Astrocyte (in vitro differentiated cells and primary cell): ENCODE measurements around the gene DTNB. TPM values are rescaled to one million over a fixed set of nuclear protein-coding genes. Genes with fewer than 3 reads are reported as not detected.
"Not testable (repeated sequence)": the region's sequence is repeated elsewhere in the genome, so short reads cannot be mapped to it uniquely, and the experiment has no call there.

Experiments used
- DNase-seq: peaks from one replicate; pipeline ENCODE4 v3.0.0-alpha.2; 2010; ENCODE audit warnings: low read depth
- FAIRE-seq: peaks from 2 replicates; lab custom pipeline; 2011; peaks lifted over from hg19 to GRCh38; lab: Jason Lieb, UNC
- H2AFZ ChIP-seq: 2 replicates; pipeline ENCODE4 v1.6.0; 2012; ENCODE audit warnings: low read depth, low read length, inconsistent platforms
- H3K27ac ChIP-seq: 2 replicates; pipeline ENCODE4 v1.5.1; 2011; ENCODE audit warnings: low read depth, low read length, inconsistent platforms
- H3K27me3 ChIP-seq: 2 replicates; pipeline ENCODE4 v1.6.0; 2011; ENCODE audit warnings: low read length, inconsistent platforms; ENCODE audit not compliant: insufficient read depth
- H3K36me3 ChIP-seq: 2 replicates; pipeline ENCODE4 v1.5.1; 2011; ENCODE audit warnings: low read length, inconsistent platforms; ENCODE audit not compliant: insufficient read depth
- H3K4me1 ChIP-seq: 2 replicates; pipeline ENCODE4 v1.5.1; 2011; ENCODE audit warnings: low read length, inconsistent platforms; ENCODE audit not compliant: insufficient read depth
- H3K4me2 ChIP-seq: 2 replicates; pipeline ENCODE4 v1.6.0; 2012; ENCODE audit warnings: low read length, inconsistent platforms
- H3K4me3 ChIP-seq: 2 replicates; pipeline ENCODE4 v1.5.1; 2011; ENCODE audit warnings: low read depth, mild to moderate bottlenecking, low read length, inconsistent platforms; ENCODE audit not compliant: insufficient read depth
- H3K79me2 ChIP-seq: 2 replicates; pipeline ENCODE4 v1.6.0; 2012; ENCODE audit warnings: mild to moderate bottlenecking, low read length, inconsistent platforms; ENCODE audit not compliant: insufficient read depth
- H3K9ac ChIP-seq: 2 replicates; pipeline ENCODE4 v1.6.0; 2012; ENCODE audit warnings: mild to moderate bottlenecking, low read length, inconsistent platforms
- H3K9me3 ChIP-seq: 2 replicates; pipeline ENCODE4 v1.5.1; 2012; ENCODE audit warnings: low read depth, mild to moderate bottlenecking, low read length, inconsistent platforms; ENCODE audit not compliant: insufficient read depth
- H4K20me1 ChIP-seq: 2 replicates; pipeline ENCODE4 v1.6.0; 2012; ENCODE audit warnings: low read length, inconsistent platforms; ENCODE audit not compliant: insufficient read depth
- H3K27ac Mint-ChIP-seq: one replicate; pipeline ENCODE4 v1.8.0; 2021; ENCODE audit warnings: mild to moderate bottlenecking, mixed read lengths; ENCODE audit not compliant: unreplicated experiment
- H3K27me3 Mint-ChIP-seq: one replicate; pipeline ENCODE4 v1.8.0; 2021; ENCODE audit warnings: low read depth, mixed read lengths; ENCODE audit not compliant: unreplicated experiment
- H3K36me3 Mint-ChIP-seq: one replicate; pipeline ENCODE4 v1.8.0; 2021; ENCODE audit warnings: low read depth, mixed read lengths; ENCODE audit not compliant: unreplicated experiment
- H3K4me1 Mint-ChIP-seq: one replicate; pipeline ENCODE4 v1.8.0; 2021; ENCODE audit warnings: low read depth, mixed read lengths; ENCODE audit not compliant: unreplicated experiment
- H3K4me3 Mint-ChIP-seq: one replicate; pipeline ENCODE4 v1.8.0; 2021; ENCODE audit warnings: mild to moderate bottlenecking, moderate library complexity, mixed read lengths; ENCODE audit not compliant: unreplicated experiment
- H3K9me3 Mint-ChIP-seq: one replicate; pipeline ENCODE4 v1.8.0; 2021; ENCODE audit warnings: mild to moderate bottlenecking, mixed read lengths; ENCODE audit not compliant: unreplicated experiment
- EZH2 ChIP-seq: IDR thresholded peaks from 2 replicates; pipeline ENCODE4 v1.6.1; 2012; ENCODE audit warnings: mild to moderate bottlenecking, low read length, inconsistent platforms; ENCODE audit not compliant: insufficient read depth
- total RNA-seq: library from RNA; stranded (reverse); gene quantifications from 2 replicates; pipeline ENCODE4 v1.2.1, GENCODE V29; 2021
- TF ChIP-seq, protein P1 (sequence below): IDR thresholded peaks from 2 replicates; pipeline ENCODE4 v1.5.1; 2011; ENCODE audit warnings: low read depth, mild to moderate bottlenecking, inconsistent platforms, low read length, moderate library complexity; ENCODE audit not compliant: insufficient read depth

The DTNB gene
- total RNA-seq, 1 donor from 2014 or later = 5.1 TPM

DNA sequence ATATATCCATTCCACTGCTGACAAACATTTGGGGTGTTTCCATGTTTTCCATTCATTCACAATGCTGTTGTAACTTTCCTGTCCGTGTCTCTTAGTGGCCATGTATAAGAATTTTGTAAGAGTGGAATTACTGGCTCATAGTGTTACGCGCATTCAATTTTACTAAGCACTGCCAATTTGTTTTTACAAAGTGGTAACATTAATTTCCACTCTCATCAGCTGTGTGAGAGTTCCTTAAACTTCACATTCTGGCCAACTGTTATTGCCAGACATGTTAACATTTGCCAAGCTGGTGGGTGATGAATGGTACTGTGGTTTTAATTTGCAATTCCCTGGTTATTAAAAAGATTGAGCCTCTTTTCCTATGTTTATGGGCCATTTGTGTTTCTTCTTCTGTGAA lies 134.2 kb downstream of the DTNB start:
- TF ChIP-seq, protein P1, sequence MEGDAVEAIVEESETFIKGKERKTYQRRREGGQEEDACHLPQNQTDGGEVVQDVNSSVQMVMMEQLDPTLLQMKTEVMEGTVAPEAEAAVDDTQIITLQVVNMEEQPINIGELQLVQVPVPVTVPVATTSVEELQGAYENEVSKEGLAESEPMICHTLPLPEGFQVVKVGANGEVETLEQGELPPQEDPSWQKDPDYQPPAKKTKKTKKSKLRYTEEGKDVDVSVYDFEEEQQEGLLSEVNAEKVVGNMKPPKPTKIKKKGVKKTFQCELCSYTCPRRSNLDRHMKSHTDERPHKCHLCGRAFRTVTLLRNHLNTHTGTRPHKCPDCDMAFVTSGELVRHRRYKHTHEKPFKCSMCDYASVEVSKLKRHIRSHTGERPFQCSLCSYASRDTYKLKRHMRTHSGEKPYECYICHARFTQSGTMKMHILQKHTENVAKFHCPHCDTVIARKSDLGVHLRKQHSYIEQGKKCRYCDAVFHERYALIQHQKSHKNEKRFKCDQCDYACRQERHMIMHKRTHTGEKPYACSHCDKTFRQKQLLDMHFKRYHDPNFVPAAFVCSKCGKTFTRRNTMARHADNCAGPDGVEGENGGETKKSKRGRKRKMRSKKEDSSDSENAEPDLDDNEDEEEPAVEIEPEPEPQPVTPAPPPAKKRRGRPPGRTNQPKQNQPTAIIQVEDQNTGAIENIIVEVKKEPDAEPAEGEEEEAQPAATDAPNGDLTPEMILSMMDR = no peak
- TF ChIP-seq EZH2 = no peak
- Histone ChIP-seq H3K9me3 (no peaks in the 10 kb centered on the region), H3K4me2 (no peak overlapping the region), H3K79me2 (no peaks in the 10 kb centered on the region), H3K36me3 (no peaks in the 10 kb centered on the region), H4K20me1 (no peaks in the 10 kb centered on the region), H3K9ac (no peak overlapping the region), H3K4me1 (no peaks in the 10 kb centered on the region), H3K27me3 (no peaks in the 10 kb centered on the region), H3K4me3 (no peak overlapping the region), H3K27ac (no peak overlapping the region), H2AFZ (no peak overlapping the region)
- DNase-seq (peak; percentile 86), FAIRE-seq (no peak)
- Mint-ChIP-seq H3K4me1 (no peaks in the 10 kb centered on the region), H3K27me3 (no peaks in the 10 kb centered on the region), H3K9me3 (peaks cover 2% of the 10 kb centered on the region), H3K36me3 (peaks cover 3% of the 10 kb centered on the region), H3K4me3 (no peak overlapping the region), H3K27ac (no peak overlapping the region)

DNA sequence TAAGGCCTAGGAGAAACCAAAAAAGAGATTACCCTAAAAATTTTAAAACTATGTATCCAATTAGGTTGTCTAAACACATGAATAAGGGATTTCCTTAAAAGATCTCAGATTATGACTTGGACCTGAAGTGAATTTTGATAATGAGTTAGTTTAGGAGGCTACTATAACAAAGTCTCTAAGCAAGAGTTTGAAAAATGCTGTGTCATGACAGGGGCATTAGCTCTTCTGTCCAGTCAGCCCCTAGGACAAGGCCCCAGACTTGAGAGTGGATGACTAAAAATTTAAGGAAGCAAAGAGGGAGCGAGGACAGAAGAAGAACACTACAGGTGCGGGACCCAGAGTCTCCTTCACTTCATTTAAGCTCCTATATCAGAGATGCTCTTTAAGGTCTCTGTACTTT lies 135.9 kb downstream of the DTNB start:
- no peak for DNase-seq
- Histone ChIP-seq H3K79me2 (no peaks in the 10 kb centered on the region), H3K4me3 (no peak overlapping the region), H4K20me1 (no peaks in the 10 kb centered on the region), H3K9ac (no peak overlapping the region), H3K9me3 (no peaks in the 10 kb centered on the region), H2AFZ (no peak overlapping the region), H3K36me3 (no peaks in the 10 kb centered on the region), H3K27ac (no peak overlapping the region), H3K4me2 (no peak overlapping the region), H3K27me3 (no peaks in the 10 kb centered on the region), H3K4me1 (no peaks in the 10 kb centered on the region)
- peaks cover 5% of the 10 kb centered on the region for H3K9me3 Mint-ChIP-seq
- TF ChIP-seq, protein P1 = no peak
- no peak for TF ChIP-seq EZH2
- H3K27ac Mint-ChIP-seq = no peak overlapping the region
- H3K27me3 Mint-ChIP-seq = no peaks in the 10 kb centered on the region
- no peak for FAIRE-seq
- H3K36me3 Mint-ChIP-seq = peaks cover 3% of the 10 kb centered on the region
- no peaks in the 10 kb centered on the region for H3K4me1 Mint-ChIP-seq
- no peak overlapping the region for H3K4me3 Mint-ChIP-seq

DNA sequence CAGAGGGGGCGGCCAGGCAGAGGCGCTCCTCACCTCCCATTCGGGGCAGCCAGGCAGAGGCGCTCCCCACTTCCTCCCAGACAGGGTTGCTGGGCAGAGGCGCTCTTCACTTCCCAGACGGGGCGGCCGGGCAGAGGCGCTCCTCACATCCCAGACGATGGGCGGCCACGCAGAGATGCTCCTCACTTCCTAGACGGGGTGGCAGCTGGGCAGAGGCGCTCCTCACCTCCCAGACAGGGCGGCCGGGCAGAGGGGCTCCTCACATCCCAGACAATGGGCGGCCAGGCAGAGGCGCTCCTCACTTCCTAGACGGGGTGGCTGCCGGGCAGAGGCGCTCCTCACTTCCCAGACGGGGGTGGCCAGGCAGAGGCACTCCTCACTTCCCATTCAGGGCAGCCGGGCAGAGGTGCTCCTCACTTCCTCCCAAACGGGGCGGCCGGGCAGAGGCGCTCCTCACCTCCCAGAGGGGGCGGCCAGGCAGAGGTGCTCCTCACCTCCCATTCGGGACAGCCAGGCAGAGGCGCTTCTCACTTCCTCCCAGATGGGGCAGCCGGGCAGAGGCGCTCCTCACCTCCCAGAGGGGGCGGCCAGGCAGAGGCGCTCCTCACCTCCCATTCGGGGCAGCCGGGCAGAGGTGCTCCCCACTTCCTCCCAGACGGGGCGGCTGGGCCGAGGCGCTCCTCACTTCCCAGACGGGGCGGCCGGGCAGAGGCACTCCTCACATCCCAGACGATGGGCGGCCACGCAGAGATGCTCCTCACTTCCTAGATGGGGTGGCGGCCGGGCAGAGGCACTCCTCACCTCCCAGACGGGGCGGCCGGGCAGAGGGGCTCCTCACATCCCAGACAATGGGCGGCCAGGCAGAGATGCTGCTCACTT lies 137.7 kb downstream of the DTNB start:
- H3K27ac Mint-ChIP-seq = not testable (repeated sequence)

GRCh38 chr2:25534937-25535336 lies 138.4 kb downstream of the DTNB start:
- H3K4me3 ChIP-seq, H3K4me2 ChIP-seq, H3K27me3 Mint-ChIP-seq, H3K36me3 ChIP-seq, H3K9ac ChIP-seq, DNase-seq, H3K4me3 Mint-ChIP-seq, H3K27ac ChIP-seq, FAIRE-seq, H3K9me3 ChIP-seq, H3K4me1 Mint-ChIP-seq, H3K79me2 ChIP-seq, H3K4me1 ChIP-seq, H3K27ac Mint-ChIP-seq, H2AFZ ChIP-seq, H3K9me3 Mint-ChIP-seq, H3K27me3 ChIP-seq, H3K36me3 Mint-ChIP-seq, H4K20me1 ChIP-seq: not testable (repeated sequence)

More for the DNA sequence above, 137.7 kb downstream of the DTNB start:
- H3K9me3 Mint-ChIP-seq, H4K20me1 ChIP-seq, H3K9me3 ChIP-seq, H3K27me3 Mint-ChIP-seq, H3K9ac ChIP-seq, H3K79me2 ChIP-seq, H3K4me1 ChIP-seq, H3K27me3 ChIP-seq, FAIRE-seq, DNase-seq, H3K4me3 ChIP-seq, H3K4me3 Mint-ChIP-seq, H3K4me2 ChIP-seq, H3K4me1 Mint-ChIP-seq, H3K36me3 Mint-ChIP-seq, H3K36me3 ChIP-seq, H2AFZ ChIP-seq, H3K27ac ChIP-seq: not testable (repeated sequence)
